SK-N-SH (cell line): ENCODE measurements around the gene HAUS1. TPM values are rescaled to one million over a fixed set of nuclear protein-coding genes. Genes with fewer than 3 reads are reported as not detected.

Experiments used
- CTCF ChIA-PET: fragments of 300-600, 350-600 bp; formaldehyde crosslinking; extraction: SDS; loops from one replicate; lab custom pipeline; 2021; lab: Yijun Ruan, JAX
- POLR2A ChIA-PET: fragments of 350-600 bp; sonication (Branson Sonifier 250); formaldehyde crosslinking; extraction: SDS; loops from one replicate; lab custom pipeline; 2020; ENCODE audit warnings: antibody characterized with exemption, inconsistent platforms; lab: Yijun Ruan, JAX
- DNase-seq: peaks from one replicate; pipeline ENCODE4 v3.0.0; 2012
- H2AFZ ChIP-seq: fragments of 200-600 bp; sonication (generic); 2 replicates; pipeline ENCODE4 v1.8.1; 2016; ENCODE audit warnings: antibody characterized with exemption, mild to moderate bottlenecking, low read depth
- H3F3A ChIP-seq: fragments of 200-600 bp; sonication (generic); replicated peaks from 2 replicates; pipeline ENCODE3; 2016; ENCODE audit warnings: antibody characterized with exemption, mild to moderate bottlenecking; ENCODE audit not compliant: insufficient read depth
- H3K27ac ChIP-seq, 2 experiments: fragments of 200-500 bp in 1 of 2; fragments of 200-600 bp in 1 of 2; sonication (Bioruptor generic) in 1 of 2; sonication (generic), shearing (Covaris generic) in 1 of 2; 2 replicates each; pipeline versions ENCODE4 v1.5.1 to v1.6.1; 2014 to 2016; ENCODE audit warnings: low read depth in 2 of 2, inconsistent platforms in 1 of 2, low read length in 1 of 2, mild to moderate bottlenecking in 1 of 2, mixed read lengths in 1 of 2
- H3K27me3 ChIP-seq: fragments of 200-600 bp; sonication (generic), shearing (Covaris generic); 2 replicates; pipeline ENCODE4 v1.6.1; 2016; ENCODE audit warnings: mixed run types; ENCODE audit not compliant: insufficient read depth
- H3K36me3 ChIP-seq, 2 experiments: fragments of 200-500 bp in 1 of 2; fragments of 200-600 bp in 1 of 2; sonication (Bioruptor generic) in 1 of 2; sonication (generic) in 1 of 2; replicated peaks in 1 of 2; 2 replicates each; pipeline versions ENCODE3 to v1.5.1; 2014 to 2016; ENCODE audit warnings: low read length in 1 of 2, mild to moderate bottlenecking in 1 of 2; ENCODE audit not compliant: insufficient read depth in 2 of 2, control insufficient read depth in 1 of 2
- H3K4me1 ChIP-seq, 2 experiments: fragments of 200-500 bp in 1 of 2; fragments of 200-600 bp in 1 of 2; sonication (Bioruptor generic) in 1 of 2; sonication (generic), shearing (Covaris generic) in 1 of 2; 2 replicates each; pipeline versions ENCODE4 v1.5.1 to v1.6.1; 2014 to 2016; ENCODE audit warnings: low read depth in 1 of 2, low read length in 1 of 2, mixed run types in 1 of 2; ENCODE audit not compliant: insufficient read depth in 2 of 2, control insufficient read depth in 1 of 2
- H3K4me2 ChIP-seq: fragments of 200-600 bp; sonication (generic), shearing (Covaris generic); 2 replicates; pipeline ENCODE4 v1.6.1; 2017; ENCODE audit warnings: mixed run types
- H3K4me3 ChIP-seq, 2 experiments: fragments of 200-500 bp in 1 of 2; fragments of 200-600 bp in 1 of 2; sonication (Bioruptor generic) in 1 of 2; sonication (generic), shearing (Covaris generic) in 1 of 2; 2 replicates each; pipeline versions ENCODE4 v1.5.1 to v1.8.1; 2014 to 2016; ENCODE audit warnings: low read depth in 2 of 2, inconsistent platforms in 1 of 2, low read length in 1 of 2, mild to moderate bottlenecking in 1 of 2, mixed read lengths in 1 of 2, moderate library complexity in 1 of 2
- H3K79me2 ChIP-seq: fragments of 200-600 bp; sonication (generic); 2 replicates; pipeline ENCODE4 v1.8.1; 2017; ENCODE audit warnings: mild to moderate bottlenecking; ENCODE audit not compliant: insufficient read depth
- H3K9ac ChIP-seq: fragments of 200-600 bp; sonication (generic); 2 replicates; pipeline ENCODE4 v1.6.1; 2017; ENCODE audit warnings: mixed run types
- H3K9me2 ChIP-seq: fragments of 200-600 bp; sonication (generic); 2 replicates; pipeline ENCODE4 v1.6.1; 2017; ENCODE audit warnings: mixed run types
- H3K9me3 ChIP-seq: fragments of 200-600 bp; sonication (generic); 2 replicates; pipeline ENCODE4 v1.6.1; 2017; ENCODE audit warnings: mixed run types, mild to moderate bottlenecking, moderate library complexity
- H4K20me1 ChIP-seq: fragments of 200-600 bp; sonication (generic); 2 replicates; pipeline ENCODE4 v1.6.1; 2017; ENCODE audit warnings: mild to moderate bottlenecking, mixed run types; ENCODE audit not compliant: insufficient read depth
- CHD2 ChIP-seq: fragments of 150-350 bp; IDR thresholded peaks from 2 replicates; pipeline ENCODE4 v1.6.1; 2018; ENCODE audit warnings: low read length; ENCODE audit not compliant: partially characterized antibody
- ELF1 ChIP-seq: IDR thresholded peaks from 2 replicates; pipeline ENCODE4 v1.4.0; 2012
- EP300 ChIP-seq, 2 experiments: IDR thresholded peaks; 2 replicates each; pipeline versions ENCODE4 v1.4.0 to v1.6.1; 2012; ENCODE audit warnings: borderline replicate concordance in 1 of 2, low read depth in 1 of 2, low read length in 1 of 2
- EZH2phosphoT487 ChIP-seq: fragments of 200-600 bp; sonication (generic); IDR thresholded peaks from 2 replicates; pipeline ENCODE4 v1.6.1; 2017; ENCODE audit warnings: low read depth, mixed run types, mild to moderate bottlenecking, antibody characterized with exemption, moderate library complexity, borderline replicate concordance
- FOXJ3 ChIP-seq: sonication (generic); formaldehyde crosslinking; IDR thresholded peaks from 2 replicates; pipeline ENCODE4 v1.5.1; 2020; ENCODE audit warnings: mild to moderate bottlenecking, missing genetic modification reagents
- FOXM1 ChIP-seq: IDR thresholded peaks from 2 replicates; pipeline ENCODE4 v1.4.0; 2012; ENCODE audit warnings: low read depth, mild to moderate bottlenecking
- GABPA ChIP-seq: IDR thresholded peaks from 2 replicates; pipeline ENCODE4 v1.4.0; 2012; ENCODE audit warnings: low read depth, mild to moderate bottlenecking
- GATA2 ChIP-seq: sonication (generic); formaldehyde crosslinking; IDR thresholded peaks from 2 replicates; pipeline ENCODE4 v1.5.0; 2020; ENCODE audit warnings: mild to moderate bottlenecking, missing genetic modification reagents
- IRF3 ChIP-seq: fragments of 150-350 bp; IDR thresholded peaks from 2 replicates; pipeline ENCODE4 v1.6.1; 2016; ENCODE audit warnings: mild to moderate bottlenecking, low read depth, low read length
- JUND ChIP-seq: IDR thresholded peaks from 2 replicates; pipeline ENCODE4 v1.4.0; 2012
- MEF2A ChIP-seq: IDR thresholded peaks from 2 replicates; pipeline ENCODE4 v1.4.0; 2012; ENCODE audit warnings: low read depth, borderline replicate concordance
- MXI1 ChIP-seq: IDR thresholded peaks from 2 replicates; pipeline ENCODE4 v1.6.1; 2012; ENCODE audit warnings: mild to moderate bottlenecking, low read depth, low read length, improper control_type of control experiment
- NRF1 ChIP-seq: IDR thresholded peaks from 2 replicates; pipeline ENCODE4 v1.6.1; 2012; ENCODE audit warnings: low read depth, mild to moderate bottlenecking, low read length
- POLR2AphosphoS5 ChIP-seq: IDR thresholded peaks from 2 replicates; pipeline ENCODE4 v1.6.1; 2012; ENCODE audit warnings: low read depth, low read length
- RCOR1 ChIP-seq: fragments of 150-350 bp; IDR thresholded peaks from 2 replicates; pipeline ENCODE4 v1.6.1; 2017; ENCODE audit warnings: antibody characterized with exemption, low read length
- RFX5 ChIP-seq: IDR thresholded peaks from 2 replicates; pipeline ENCODE4 v1.6.1; 2012; ENCODE audit warnings: mild to moderate bottlenecking, improper control_type of control experiment, low read length
- RXRA ChIP-seq: IDR thresholded peaks from 2 replicates; pipeline ENCODE4 v1.4.0; 2012; ENCODE audit warnings: low read depth, mild to moderate bottlenecking, borderline replicate concordance
- SMC3 ChIP-seq: IDR thresholded peaks from 2 replicates; pipeline ENCODE4 v1.6.1; 2012; ENCODE audit warnings: low read depth, low read length, improper control_type of control experiment
- USF1 ChIP-seq: IDR thresholded peaks from 2 replicates; pipeline ENCODE4 v1.4.0; 2012; ENCODE audit warnings: low read depth, borderline replicate concordance
- USF2 ChIP-seq: fragments of 150-350 bp; IDR thresholded peaks from 2 replicates; pipeline ENCODE4 v1.6.1; 2017; ENCODE audit warnings: antibody characterized with exemption, low read length, low read depth, borderline replicate concordance
- YY1 ChIP-seq: IDR thresholded peaks from 2 replicates; pipeline ENCODE4 v1.4.0; 2012; ENCODE audit warnings: low read depth, mild to moderate bottlenecking
- WGBS: methylation state at CpG from one replicate; pipeline ENCODE4 v1.1.6; 2017; ENCODE audit warnings: low lambda C conversion rate; 5-methylcytosine and 5-hydroxymethylcytosine counted together
- polyA plus RNA-seq, 3 experiments: library from polyadenylated mRNA; depleted of rRNA; stranded (reverse); fragments of >200 nt; gene quantifications; 2 replicates each; pipeline ENCODE4 v1.2.3, GENCODE V29; 2012
- TF ChIP-seq, protein P1 (sequence below): IDR thresholded peaks from 2 replicates; pipeline ENCODE4 v1.4.0; 2012; ENCODE audit warnings: low read depth, borderline replicate concordance
- TF ChIP-seq, protein P2 (sequence below): IDR thresholded peaks from 2 replicates; pipeline ENCODE4 v1.4.0; 2012; ENCODE audit warnings: low read depth
- TF ChIP-seq, protein P3 (sequence below): IDR thresholded peaks from 2 replicates; pipeline ENCODE4; 2012
- TF ChIP-seq, protein P4 (sequence below): fragments of 200-600 bp; sonication (generic); IDR thresholded peaks from 2 replicates; pipeline ENCODE4 v1.6.1; 2017; ENCODE audit warnings: antibody characterized with exemption, mild to moderate bottlenecking, moderate library complexity

The HAUS1 gene
- polyA plus RNA-seq, 1 of the 3 experiments (the other 2 are of a cell fraction), result 55.2 TPM

DNA sequence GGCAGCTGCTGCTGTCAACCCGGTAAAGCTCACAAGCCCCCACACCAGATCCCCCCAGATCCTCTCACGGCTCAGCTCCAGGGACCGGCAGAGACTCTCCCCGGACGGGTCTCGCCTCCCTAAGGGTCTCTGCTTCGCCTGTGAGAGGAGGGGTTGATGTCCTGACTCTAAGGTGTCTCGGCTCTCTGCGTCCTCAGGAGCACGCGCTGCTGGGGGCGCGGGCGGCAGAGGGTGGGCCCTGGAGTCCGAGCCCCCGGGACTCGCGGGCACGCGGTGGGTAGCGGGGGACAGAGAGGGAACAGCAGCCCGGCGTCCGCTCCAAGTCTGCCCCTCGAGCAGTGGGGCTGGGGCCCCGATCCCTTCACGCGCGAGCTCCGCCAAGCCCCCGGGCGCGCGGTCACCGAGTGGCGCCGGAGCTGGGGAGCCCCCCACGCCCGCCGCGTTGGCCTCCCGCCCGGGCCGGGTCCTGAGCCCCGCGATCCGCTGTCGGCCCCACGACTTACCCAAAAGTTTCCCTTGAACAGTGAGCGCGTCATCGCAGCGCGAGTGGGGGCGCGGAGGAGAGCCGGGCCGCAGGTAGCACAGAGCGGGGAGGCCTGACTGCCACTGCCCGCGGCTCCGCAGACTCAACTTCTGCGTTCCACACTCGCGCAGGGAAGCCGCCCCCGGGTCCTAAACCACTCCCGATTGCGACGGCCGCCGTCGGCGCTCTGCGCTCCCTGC lies 32.4 kb upstream of the HAUS1 start, which contains the start of gene PSTPIP2:
Gene PSTPIP2 (minus strand): TSS at position 608 of the 723 bp plus-strand sequence. CDS start 72 bp downstream, at position 536.
- Histone ChIP-seq H3K9me3 (no peaks in the 10 kb centered on the region), H4K20me1 (no peaks in the 10 kb centered on the region), H3K27ac (no peak within 1 kb of the TSS), H3K4me3 (peak within 1 kb of the TSS; percentile 72 to 86), H3F3A (peaks cover 30% of the 10 kb centered on the region), H3K36me3 (peaks cover under 1 to 6% of the 10 kb centered on the region in 2 experiments), H3K9ac (peak within 1 kb of the TSS; percentile 80), H3K9me2 (no peaks in the 10 kb centered on the region), H3K79me2 (peaks cover 12% of the 10 kb centered on the region; the same call in 1 of the 2 replicates), H3K4me2 (peak within 1 kb of the TSS; percentile 98), H2AFZ (peak within 1 kb of the TSS; percentile 86), H3K4me1 (peaks cover 0 to 9% of the 10 kb centered on the region in 2 experiments; a peak in 1 of 4 replicates), H3K27me3 (no peaks in the 10 kb centered on the region)
- 14% methylated on average over 19 of the region's 75 CpGs for WGBS
- peak; percentile 84 for DNase-seq
- ChIA-PET POLR2A (no interaction called here), CTCF (interaction anchor here (0.9 to 3.3 kb wide), 7 partner anchors 11 to 348 kb away, joined by 3 to 20 read pairs (median 4); partner anchors contain the start of gene SLC14A1)
- TF ChIP-seq GATA2 (CRISPR knock-in tag) (no peak), EP300 (IDR thresholded peaks at IDR 0.05; ENCODE audit: borderline replicate concordance in 1 of 2, low read depth in 1 of 2, low read length in 1 of 2) (no peak), USF2 (no peak), MXI1 (no peak), RFX5 (no peak), GABPA (no peak), YY1 (no peak), USF1 (0 out of 2 replicates have a peak, but pooled peaks have one; percentile 36), FOXJ3 (CRISPR knock-in tag) (no peak), FOXM1 (no peak), POLR2AphosphoS5 (peak; percentile 51; the same call in 1 of the 2 replicates), ELF1 (0 out of 2 replicates have a peak, but pooled peaks have one; percentile 21), MEF2A (no peak), CHD2 (no peak), NRF1 (0 out of 2 replicates have a peak, but pooled peaks have one; percentile 30), SMC3 (no peak), RXRA (no peak), IRF3 (no peak), JUND (no peak), EZH2phosphoT487 (no peak), RCOR1 (no peak)
- TF ChIP-seq, protein P1, sequence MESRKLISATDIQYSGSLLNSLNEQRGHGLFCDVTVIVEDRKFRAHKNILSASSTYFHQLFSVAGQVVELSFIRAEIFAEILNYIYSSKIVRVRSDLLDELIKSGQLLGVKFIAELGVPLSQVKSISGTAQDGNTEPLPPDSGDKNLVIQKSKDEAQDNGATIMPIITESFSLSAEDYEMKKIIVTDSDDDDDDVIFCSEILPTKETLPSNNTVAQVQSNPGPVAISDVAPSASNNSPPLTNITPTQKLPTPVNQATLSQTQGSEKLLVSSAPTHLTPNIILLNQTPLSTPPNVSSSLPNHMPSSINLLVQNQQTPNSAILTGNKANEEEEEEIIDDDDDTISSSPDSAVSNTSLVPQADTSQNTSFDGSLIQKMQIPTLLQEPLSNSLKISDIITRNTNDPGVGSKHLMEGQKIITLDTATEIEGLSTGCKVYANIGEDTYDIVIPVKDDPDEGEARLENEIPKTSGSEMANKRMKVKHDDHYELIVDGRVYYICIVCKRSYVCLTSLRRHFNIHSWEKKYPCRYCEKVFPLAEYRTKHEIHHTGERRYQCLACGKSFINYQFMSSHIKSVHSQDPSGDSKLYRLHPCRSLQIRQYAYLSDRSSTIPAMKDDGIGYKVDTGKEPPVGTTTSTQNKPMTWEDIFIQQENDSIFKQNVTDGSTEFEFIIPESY, result no peak
- TF ChIP-seq, protein P2, sequence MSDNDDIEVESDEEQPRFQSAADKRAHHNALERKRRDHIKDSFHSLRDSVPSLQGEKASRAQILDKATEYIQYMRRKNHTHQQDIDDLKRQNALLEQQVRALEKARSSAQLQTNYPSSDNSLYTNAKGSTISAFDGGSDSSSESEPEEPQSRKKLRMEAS, result peak; percentile 48
- TF ChIP-seq, protein P3, sequence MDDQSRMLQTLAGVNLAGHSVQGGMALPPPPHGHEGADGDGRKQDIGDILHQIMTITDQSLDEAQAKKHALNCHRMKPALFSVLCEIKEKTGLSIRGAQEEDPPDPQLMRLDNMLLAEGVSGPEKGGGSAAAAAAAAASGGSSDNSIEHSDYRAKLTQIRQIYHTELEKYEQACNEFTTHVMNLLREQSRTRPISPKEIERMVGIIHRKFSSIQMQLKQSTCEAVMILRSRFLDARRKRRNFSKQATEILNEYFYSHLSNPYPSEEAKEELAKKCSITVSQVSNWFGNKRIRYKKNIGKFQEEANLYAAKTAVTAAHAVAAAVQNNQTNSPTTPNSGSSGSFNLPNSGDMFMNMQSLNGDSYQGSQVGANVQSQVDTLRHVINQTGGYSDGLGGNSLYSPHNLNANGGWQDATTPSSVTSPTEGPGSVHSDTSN, result no peak
- TF ChIP-seq, protein P4, sequence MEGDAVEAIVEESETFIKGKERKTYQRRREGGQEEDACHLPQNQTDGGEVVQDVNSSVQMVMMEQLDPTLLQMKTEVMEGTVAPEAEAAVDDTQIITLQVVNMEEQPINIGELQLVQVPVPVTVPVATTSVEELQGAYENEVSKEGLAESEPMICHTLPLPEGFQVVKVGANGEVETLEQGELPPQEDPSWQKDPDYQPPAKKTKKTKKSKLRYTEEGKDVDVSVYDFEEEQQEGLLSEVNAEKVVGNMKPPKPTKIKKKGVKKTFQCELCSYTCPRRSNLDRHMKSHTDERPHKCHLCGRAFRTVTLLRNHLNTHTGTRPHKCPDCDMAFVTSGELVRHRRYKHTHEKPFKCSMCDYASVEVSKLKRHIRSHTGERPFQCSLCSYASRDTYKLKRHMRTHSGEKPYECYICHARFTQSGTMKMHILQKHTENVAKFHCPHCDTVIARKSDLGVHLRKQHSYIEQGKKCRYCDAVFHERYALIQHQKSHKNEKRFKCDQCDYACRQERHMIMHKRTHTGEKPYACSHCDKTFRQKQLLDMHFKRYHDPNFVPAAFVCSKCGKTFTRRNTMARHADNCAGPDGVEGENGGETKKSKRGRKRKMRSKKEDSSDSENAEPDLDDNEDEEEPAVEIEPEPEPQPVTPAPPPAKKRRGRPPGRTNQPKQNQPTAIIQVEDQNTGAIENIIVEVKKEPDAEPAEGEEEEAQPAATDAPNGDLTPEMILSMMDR, result no peak
